CD4-positive, alpha-beta T cell treated with Interleukin-15 for 4 hours (primary cell): ENCODE measurements around the gene NKIRAS1.
"Not testable (repeated sequence)": the region's sequence is repeated elsewhere in the genome, so short reads cannot be mapped to it uniquely, and the experiment has no call there.

ENCODE experiments used
- DNase-seq: peaks from one replicate; pipeline ENCODE4 v3.0.0-alpha.2; 2020; ENCODE audit warnings: low spot score

NKIRAS1 gene

GRCh38 chr3:23940775-23941174, 24.0 kb upstream of the NKIRAS1 start:
- no peak for DNase-seq

- no peak for DNase-seq
Measured at GRCh38 chr3:23938688-23939087, 21.9 kb upstream of the NKIRAS1 start.

- no peak for DNase-seq
Measured at GRCh38 chr3:23937296-23937695, 20.5 kb upstream of the NKIRAS1 start.

- no peak for DNase-seq
Measured at GRCh38 chr3:23934253-23934652, 17.5 kb upstream of the NKIRAS1 start.

- DNase-seq: no peak
Measured at GRCh38 chr3:23932571-23932970, 15.8 kb upstream of the NKIRAS1 start.

- DNase-seq: no peak
Measured at GRCh38 chr3:23931597-23931996, 14.8 kb upstream of the NKIRAS1 start.

- no peak for DNase-seq
Measured at GRCh38 chr3:23928524-23928923, 11.7 kb upstream of the NKIRAS1 start.

GRCh38 chr3:23926736-23927135, 9.9 kb upstream of the NKIRAS1 start:
- DNase-seq: no peak

GRCh38 chr3:23926246-23926645, 9.5 kb upstream of the NKIRAS1 start:
- DNase-seq: no peak

GRCh38 chr3:23923786-23924185, 7.0 kb upstream of the NKIRAS1 start:
- DNase-seq: no peak

GRCh38 chr3:23921052-23921511, 4.3 kb upstream of the NKIRAS1 start:
- no peak for DNase-seq

GRCh38 chr3:23920151-23920655, 3.4 kb upstream of the NKIRAS1 start:
- no peak for DNase-seq

GRCh38 chr3:23919628-23920027, 2.8 kb upstream of the NKIRAS1 start:
- DNase-seq: no peak

- DNase-seq: not testable (repeated sequence)
Measured at GRCh38 chr3:23918331-23918730, 1.5 kb upstream of the NKIRAS1 start.

- not testable (repeated sequence) for DNase-seq
Measured at GRCh38 chr3:23917679-23918303, 1.0 kb upstream of the NKIRAS1 start.

GRCh38 chr3:23916152-23916885, 471 bp downstream of the NKIRAS1 start:
- DNase-seq: no peak

- DNase-seq: no peak
Measured at GRCh38 chr3:23915537-23916108, 1.2 kb downstream of the NKIRAS1 start.

- no peak for DNase-seq
Measured at GRCh38 chr3:23913873-23914743, 2.7 kb downstream of the NKIRAS1 start.

GRCh38 chr3:23913182-23913581, 3.6 kb downstream of the NKIRAS1 start:
- no peak for DNase-seq

- not testable (repeated sequence) for DNase-seq
Measured at GRCh38 chr3:23912335-23912734, 4.5 kb downstream of the NKIRAS1 start.

- no peak for DNase-seq
Measured at GRCh38 chr3:23911397-23911796, 5.4 kb downstream of the NKIRAS1 start.

- DNase-seq: no peak
Measured at GRCh38 chr3:23909341-23909740, 7.4 kb downstream of the NKIRAS1 start.
